Muscle of arm (tissue), 14 donors: ENCODE results near the gene NAXD. TPM values are rescaled to one million over a fixed set of nuclear protein-coding genes. Genes with fewer than 3 reads are reported as not detected.
A peak's percentile ranks its signal among the peaks of the same experiment; 100 is the strongest.
"Not testable (repeated sequence)": the region's sequence is repeated elsewhere in the genome, so short reads cannot be mapped to it uniquely, and the experiment has no call there.

Experiments used
- DNase-seq: peaks from one replicate; pipeline ENCODE4 v3.0.0-alpha.2; 2013
- long read RNA-seq, 11 donors: transcript quantifications; one replicate each; lab custom pipeline, GENCODE V29; 2026
- polyA plus RNA-seq, 12 donors: library from polyadenylated mRNA; unstranded; fragments of 120-200 nt; gene quantifications; one replicate each; pipeline ENCODE4 v1.2.1, GENCODE V29; 2013; ENCODE audit not compliant: insufficient read length in 12 of 12

Gene NAXD
- 10 to 100 TPM in 11 of 12 donors, not detected in 1; 22.9 to 30.6 (median 27.5) TPM for polyA plus RNA-seq
- long read RNA-seq, donor 1, partial matches to known transcripts = 0 of 6 reads
- long read RNA-seq, donor 1, other reads (novel, unspliced or antisense) = 6 of 6 reads
- long read RNA-seq, donor 2, partial matches to known transcripts = 0 of 1 reads
- long read RNA-seq, donor 2, other reads (novel, unspliced or antisense) = 0 of 1 reads
- long read RNA-seq, donor 3, partial matches to known transcripts = 0 of 6 reads
- long read RNA-seq, donor 3, other reads (novel, unspliced or antisense) = 5 of 6 reads
- long read RNA-seq, donor 4 = 0 reads
- long read RNA-seq, donor 5, partial matches to known transcripts = 13 of 25 reads
- long read RNA-seq, donor 5, other reads (novel, unspliced or antisense) = 9 of 25 reads
- long read RNA-seq, donor 6, partial matches to known transcripts = 0 of 5 reads
- long read RNA-seq, donor 6, other reads (novel, unspliced or antisense) = 5 of 5 reads
- long read RNA-seq, donor 7 = 0 reads
- long read RNA-seq, donor 8, partial matches to known transcripts = 0 of 12 reads
- long read RNA-seq, donor 8, other reads (novel, unspliced or antisense) = 11 of 12 reads
- long read RNA-seq, donor 9, partial matches to known transcripts = 0 of 5 reads
- long read RNA-seq, donor 9, other reads (novel, unspliced or antisense) = 5 of 5 reads
- long read RNA-seq, donor 10, partial matches to known transcripts = 0 of 8 reads
- long read RNA-seq, donor 10, other reads (novel, unspliced or antisense) = 8 of 8 reads
- long read RNA-seq, donor 11, partial matches to known transcripts = 0 of 9 reads
- long read RNA-seq, donor 11, other reads (novel, unspliced or antisense) = 7 of 9 reads

GRCh38 chr13:110615322-110616102 lies at the start of gene NAXD:
NAXD (plus strand) TSS chr13:110615545; CDS start chr13:110615602, 57 bp downstream.
- peak; percentile 93 for DNase-seq

- DNase-seq = no peak
These were observed 49.2 kb upstream of the NAXD start for GRCh38 chr13:110566171-110566570.

GRCh38 chr13:110568612-110569011 lies 46.7 kb upstream of the NAXD start:
- no peak for DNase-seq

GRCh38 chr13:110569962-110570361 lies 45.4 kb upstream of the NAXD start:
- not testable (repeated sequence) for DNase-seq

GRCh38 chr13:110570886-110571285 lies 44.5 kb upstream of the NAXD start:
- DNase-seq = no peak

GRCh38 chr13:110571896-110572777 lies 43.2 kb upstream of the NAXD start:
- no peak for DNase-seq

- no peak for DNase-seq
These were observed 42.6 kb upstream of the NAXD start for GRCh38 chr13:110572778-110573118.

GRCh38 chr13:110574161-110574560 lies 41.2 kb upstream of the NAXD start:
- no peak for DNase-seq

GRCh38 chr13:110575322-110576069 lies 39.8 kb upstream of the NAXD start:
- no peak for DNase-seq

- no peak for DNase-seq
These were observed 39.3 kb upstream of the NAXD start for GRCh38 chr13:110576070-110576394.

- no peak for DNase-seq
These were observed 38.4 kb upstream of the NAXD start for GRCh38 chr13:110576736-110577476.

- DNase-seq = no peak
These were observed 37.0 kb upstream of the NAXD start for GRCh38 chr13:110578363-110578762.

- no peak for DNase-seq
These were observed 34.5 kb upstream of the NAXD start for GRCh38 chr13:110580800-110581199.

GRCh38 chr13:110581506-110582185 lies 33.7 kb upstream of the NAXD start:
- no peak for DNase-seq

GRCh38 chr13:110582421-110582954 lies 32.9 kb upstream of the NAXD start:
- no peak for DNase-seq

- DNase-seq = no peak
These were observed 32.0 kb upstream of the NAXD start for GRCh38 chr13:110583178-110583865.

- no peak for DNase-seq
These were observed 25.5 kb upstream of the NAXD start for GRCh38 chr13:110589793-110590390.

- no peak for DNase-seq
These were observed 24.8 kb upstream of the NAXD start for GRCh38 chr13:110590577-110590976.
